SHP77 treated with DMSO at 0.1 percent for 48 hours (cell line): ENCODE results near the gene EFR3B.
"Not testable (repeated sequence)": the region's sequence is repeated elsewhere in the genome, so short reads cannot be mapped to it uniquely, and the experiment has no call there.

Source experiments
- DNase-seq: peaks from one replicate; lab custom pipeline; 2025; lab: John Stamatoyannopoulos, UW

Gene EFR3B

DNA sequence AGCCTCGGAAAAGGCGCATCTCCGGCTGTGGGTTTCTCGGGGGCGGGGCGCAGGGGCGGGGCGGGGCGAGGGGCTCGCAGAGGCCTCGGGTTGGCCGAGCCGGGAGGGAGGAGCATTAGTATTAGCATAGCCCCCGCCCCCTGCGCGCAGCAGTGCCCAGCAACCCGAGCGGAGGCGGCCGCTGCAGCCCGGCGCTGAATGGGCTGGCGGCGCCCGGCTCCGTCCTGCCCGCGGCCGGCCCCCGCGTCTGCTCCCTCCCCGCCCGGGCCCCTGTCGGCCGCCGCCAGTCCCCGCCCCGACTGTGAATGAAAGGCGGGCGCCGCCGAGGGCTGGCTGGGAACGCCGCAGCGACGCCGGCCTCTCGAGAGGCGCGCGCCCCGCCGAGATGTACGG lies at the start of gene EFR3B:
Gene EFR3B (plus strand): TSS at position 149 of the 393 bp plus-strand sequence. CDS start 237 bp downstream, at position 386.
- DNase-seq, result peak; percentile 81

DNA sequence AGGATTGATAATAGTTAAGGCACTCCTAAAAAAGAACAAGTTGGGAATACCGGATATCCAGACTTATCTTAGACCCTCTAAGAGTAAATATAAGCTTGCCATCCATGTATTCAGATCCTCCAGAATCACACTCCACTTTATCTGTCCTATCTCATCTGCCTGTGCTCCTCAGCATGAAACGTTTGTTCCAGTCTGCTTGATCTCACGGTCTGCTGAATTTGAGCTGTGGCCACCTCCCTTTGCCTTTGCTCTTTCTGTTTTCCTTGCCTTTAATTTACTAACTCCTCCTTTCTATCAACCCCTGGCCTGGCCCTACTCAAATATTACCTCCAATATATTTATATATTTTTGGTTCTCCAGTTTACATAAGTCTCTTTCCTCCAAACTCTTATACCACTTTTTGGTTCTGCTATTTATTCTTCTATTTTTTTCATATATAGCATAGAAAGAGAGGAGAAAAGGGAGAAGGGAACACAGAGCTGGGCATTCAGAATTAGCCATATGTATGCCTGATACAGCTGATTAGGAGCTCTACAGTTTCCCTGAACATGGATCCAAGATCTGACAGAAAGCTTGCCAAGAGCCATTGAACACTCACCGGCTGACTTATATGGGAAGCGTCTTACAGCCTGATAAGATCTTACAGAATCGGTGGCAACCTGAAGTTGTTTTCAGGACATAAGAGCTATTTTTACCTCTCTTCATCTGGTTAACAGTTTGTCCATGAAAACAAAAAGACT lies 48.3 kb upstream of the EFR3B start:
- DNase-seq, result no peak

- no peak for DNase-seq
These were observed 47.6 kb upstream of the EFR3B start for GRCh38 chr2:24994146-24994724.

- DNase-seq, result not testable (repeated sequence)
These were observed 42.8 kb upstream of the EFR3B start for GRCh38 chr2:24999097-24999496.

DNA sequence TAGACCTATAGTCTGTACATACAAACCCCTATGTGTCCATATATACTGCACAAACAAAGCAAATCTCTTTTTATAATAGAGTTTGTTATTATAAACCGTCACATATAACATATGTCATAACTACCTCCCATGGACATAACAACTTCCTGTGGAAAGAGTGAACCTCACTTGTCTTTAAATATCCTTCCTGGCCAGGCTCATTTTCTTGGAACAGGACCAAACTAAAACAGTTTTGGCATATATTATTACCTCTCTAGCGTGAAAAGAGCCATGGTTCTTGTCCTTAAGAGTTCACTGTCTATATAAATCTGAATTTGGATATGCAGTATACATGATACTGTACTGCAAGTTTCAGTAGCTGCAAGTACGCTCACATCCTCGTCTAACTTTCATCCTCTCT lies 41.8 kb upstream of the EFR3B start:
- DNase-seq, result no peak

GRCh38 chr2:25000503-25001324 lies 41.2 kb upstream of the EFR3B start:
- no peak for DNase-seq

- DNase-seq, result no peak
These were observed 40.6 kb upstream of the EFR3B start for GRCh38 chr2:25001325-25001637.

- DNase-seq, result no peak
These were observed 39.8 kb upstream of the EFR3B start for GRCh38 chr2:25002066-25002465.

DNA sequence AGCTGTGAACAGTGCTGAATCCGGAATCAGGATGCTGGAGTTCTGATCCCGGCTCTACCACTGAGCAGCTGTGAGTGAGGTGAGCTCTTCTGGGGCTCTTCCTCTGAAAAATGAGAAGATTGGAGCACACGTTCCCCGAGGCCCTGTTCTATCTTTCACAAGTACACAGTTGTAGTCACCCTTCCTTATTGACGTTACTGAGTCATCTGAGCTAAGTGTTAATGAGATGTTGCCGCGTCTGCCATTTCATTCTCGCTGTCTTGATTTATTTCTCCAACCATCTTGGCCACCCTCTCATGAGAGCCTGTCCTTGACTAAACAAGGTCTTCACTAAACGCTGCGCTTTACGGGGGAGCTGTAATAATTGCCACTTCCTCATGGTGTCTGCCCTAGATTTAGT lies 31.9 kb upstream of the EFR3B start:
- no peak for DNase-seq

- not testable (repeated sequence) for DNase-seq
These were observed 30.5 kb upstream of the EFR3B start for GRCh38 chr2:25011342-25011741.

GRCh38 chr2:25014631-25015030 lies 27.2 kb upstream of the EFR3B start:
- DNase-seq, result no peak

DNA sequence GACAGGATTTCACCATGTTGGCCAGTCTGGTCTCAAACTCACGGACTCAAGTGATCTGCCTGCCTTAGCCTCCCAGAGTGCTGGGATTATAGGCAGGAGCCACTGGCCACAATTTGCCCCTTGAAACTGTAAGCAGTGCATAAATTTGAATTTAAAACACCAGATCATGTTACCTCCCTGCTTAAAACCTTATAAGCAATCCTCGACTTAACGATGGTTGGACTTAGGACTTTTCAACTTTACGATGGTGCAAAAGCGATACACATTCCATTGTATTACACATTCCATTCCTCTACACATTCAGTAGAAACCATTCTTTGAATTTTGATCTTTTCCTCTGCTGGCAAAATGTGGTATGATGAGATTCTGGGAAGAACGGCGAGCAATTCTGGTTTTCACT lies 23.2 kb upstream of the EFR3B start:
- no peak for DNase-seq

DNA sequence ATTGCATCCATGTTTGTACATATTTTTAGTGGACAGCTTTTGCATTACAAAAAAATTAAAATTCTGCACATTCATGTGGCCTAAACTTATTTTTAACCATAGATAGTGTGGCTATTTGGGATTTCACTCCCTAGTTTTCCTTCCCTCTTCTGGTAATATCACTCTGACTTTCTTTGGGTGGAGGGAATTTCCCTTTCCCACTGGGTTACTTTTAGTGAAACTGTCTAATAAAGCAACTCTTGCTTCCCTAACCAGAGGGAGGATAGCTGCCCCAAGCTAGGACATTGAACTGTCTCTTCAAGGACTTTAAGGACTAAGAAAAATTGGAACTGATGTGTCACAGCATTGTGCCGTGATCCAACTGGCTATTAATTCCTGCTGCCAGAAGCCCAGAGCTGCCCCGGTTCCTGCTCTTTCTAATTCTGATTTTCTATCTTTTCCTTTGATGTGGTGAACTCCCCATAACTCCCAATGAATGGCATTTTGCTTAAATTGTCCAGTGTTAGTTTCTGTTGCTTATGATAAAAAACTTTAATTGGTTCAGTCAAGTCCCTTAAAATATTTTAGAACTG lies 20.0 kb upstream of the EFR3B start:
- DNase-seq, result no peak

DNA sequence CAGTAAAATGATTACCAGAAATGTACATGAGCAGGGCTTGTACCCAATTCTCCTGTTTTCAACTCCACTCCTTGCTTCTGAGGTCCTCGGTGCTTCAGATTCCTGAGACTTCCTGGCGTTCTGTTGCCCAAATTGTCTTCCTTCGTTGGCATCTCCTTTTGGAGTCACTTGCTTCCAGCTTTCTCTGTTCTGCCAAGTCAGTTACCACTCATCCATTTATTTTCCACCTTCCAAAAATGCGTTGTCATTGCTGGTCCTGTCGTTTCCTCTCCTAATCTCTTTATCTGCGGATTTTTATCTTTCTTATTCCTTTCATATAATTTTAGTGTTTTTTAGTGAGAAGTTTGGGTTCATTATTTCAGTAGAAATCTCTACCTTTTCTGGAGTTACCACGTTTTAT lies 18.5 kb upstream of the EFR3B start:
- no peak for DNase-seq

- no peak for DNase-seq
These were observed 16.5 kb upstream of the EFR3B start for GRCh38 chr2:25025229-25026007.

DNA sequence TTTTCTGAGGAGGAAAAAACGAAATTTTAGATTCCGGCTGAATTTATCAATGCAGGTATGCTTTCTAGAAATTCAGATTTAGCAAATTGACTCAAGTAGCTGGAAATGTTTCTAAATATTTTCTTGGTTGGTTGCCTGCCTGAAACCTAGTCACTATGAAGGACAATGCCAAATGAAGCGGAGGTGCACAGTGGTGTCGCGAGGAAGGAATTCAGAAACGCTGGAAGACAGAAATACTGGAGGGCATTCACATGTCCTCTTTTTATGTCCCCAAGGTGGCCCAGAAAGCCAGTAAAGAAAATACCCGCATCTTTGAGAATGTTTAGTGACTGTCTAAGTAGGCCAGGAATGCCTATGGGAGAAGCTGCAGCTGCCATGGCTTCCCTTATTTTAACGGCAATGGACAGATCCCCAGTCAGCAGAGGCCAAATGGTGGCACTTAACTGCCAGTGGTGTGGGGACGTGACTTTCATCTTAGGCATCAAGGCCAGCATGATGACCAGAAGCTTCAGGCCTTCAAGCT lies 15.8 kb upstream of the EFR3B start:
- DNase-seq, result no peak

DNA sequence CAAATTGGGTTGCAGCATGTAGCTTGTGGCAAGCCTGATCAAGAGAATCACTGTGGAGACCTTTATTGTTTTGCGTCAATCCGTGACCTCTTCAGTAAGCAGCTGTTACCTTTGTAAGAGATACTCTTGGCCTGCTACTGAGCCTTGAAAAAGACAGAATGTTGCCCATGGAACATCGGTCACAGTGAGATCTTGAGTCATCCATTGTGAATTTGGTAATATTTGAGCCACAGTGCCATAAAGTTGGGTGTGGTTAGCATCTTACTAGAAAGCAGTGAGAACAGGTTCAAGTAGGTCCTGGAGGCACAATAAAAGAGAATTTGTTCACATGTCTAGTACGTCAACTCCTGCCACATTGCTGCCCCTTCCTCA lies 12.7 kb upstream of the EFR3B start:
- peak; percentile 58 for DNase-seq

DNA sequence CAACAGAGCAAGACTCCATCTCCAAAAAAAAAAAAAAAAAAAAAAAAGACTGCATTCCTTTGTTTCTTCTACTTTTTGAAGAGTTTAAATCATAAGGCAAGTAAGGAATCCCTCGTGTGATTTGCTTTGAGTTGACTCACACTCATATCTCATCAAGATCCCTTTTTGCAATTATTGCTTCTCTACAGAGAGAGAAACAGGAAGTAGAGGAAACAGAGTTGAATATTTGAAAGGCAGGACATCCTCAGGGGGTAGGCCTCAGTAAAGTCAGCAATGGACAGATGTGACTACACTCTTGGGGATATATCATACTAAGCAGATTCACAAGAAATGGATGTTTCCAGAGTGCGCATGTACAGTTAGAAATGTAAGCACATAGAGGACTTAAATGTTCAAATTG lies 11.2 kb upstream of the EFR3B start:
- DNase-seq, result no peak

GRCh38 chr2:25032094-25032493 lies 9.8 kb upstream of the EFR3B start:
- DNase-seq, result no peak

- no peak for DNase-seq
These were observed 9.0 kb upstream of the EFR3B start for GRCh38 chr2:25032901-25033300.

- DNase-seq, result no peak
These were observed 7.8 kb upstream of the EFR3B start for GRCh38 chr2:25034081-25034480.
